Measurements from ENCODE around the gene KLF7.

- TF ChIP-seq CTCF (conservative IDR thresholded peaks at IDR 0.05; ENCODE audit: low read length) = no peak
- no peak for TF ChIP-seq EZH2phosphoT487 (IDR thresholded peaks at IDR 0.05; ENCODE audit: borderline replicate concordance, low read depth, low read length)
These were observed 72.5 kb downstream of the KLF7 start for GRCh38 chr2:207093234-207093633.
